A549 (cell line): Measurements from ENCODE around the gene NPAS2. TPM values are rescaled to one million over a fixed set of nuclear protein-coding genes. Genes with fewer than 3 reads are reported as not detected.

Source experiments
- BHLHE40 ChIP-seq: IDR thresholded peaks from 2 replicates; pipeline ENCODE4 v1.6.1; 2012; ENCODE audit warnings: low read depth, low read length, inconsistent platforms
- CBX8 ChIP-seq: fragments of 200-600 bp; sonication (generic); IDR thresholded peaks from 2 replicates; pipeline ENCODE4 v1.6.1; 2016
- CEBPB ChIP-seq, 2 experiments: fragments of >200 bp in 1 of 2; sonication (Bioruptor Twin) in 1 of 2; formaldehyde crosslinking in 1 of 2; IDR thresholded peaks; 2 replicates each; pipeline ENCODE4 v1.6.1; 2012 to 2016
- CHD2 ChIP-seq: fragments of 150-350 bp; IDR thresholded peaks from 2 replicates; pipeline ENCODE4 v1.6.1; 2014; ENCODE audit warnings: low read length; ENCODE audit not compliant: partially characterized antibody
- EHMT2 ChIP-seq: fragments of 200-600 bp; sonication (generic); IDR thresholded peaks from 2 replicates; pipeline ENCODE4 v1.6.1; 2016; ENCODE audit warnings: antibody characterized with exemption, low read depth, mild to moderate bottlenecking, moderate library complexity
- ELK1 ChIP-seq: fragments of 150-350 bp; IDR thresholded peaks from 2 replicates; pipeline ENCODE4 v1.6.1; 2014; ENCODE audit warnings: low read depth, mild to moderate bottlenecking, low read length
- EP300 ChIP-seq, 2 experiments: fragments of >200 bp; sonication (Bioruptor Twin); formaldehyde crosslinking; IDR thresholded peaks; 2 replicates in 1 of 2; 3 replicates in 1 of 2; pipeline ENCODE4 v1.6.1; 2016 to 2017
- ESRRA ChIP-seq: fragments of 150-350 bp; IDR thresholded peaks from 2 replicates; pipeline ENCODE4 v1.6.1; 2014; ENCODE audit warnings: mild to moderate bottlenecking, low read length, borderline replicate concordance
- FOSL2 ChIP-seq, 2 experiments: fragments of 450-650 bp in 1 of 2; fragments of >200 bp in 1 of 2; sonication (Bioruptor Twin) in 1 of 2; formaldehyde crosslinking; IDR thresholded peaks; 2 replicates each; pipeline versions ENCODE4 v1.5.0 to v1.6.1; 2016 to 2020; ENCODE audit warnings: mild to moderate bottlenecking in 1 of 2, moderate library complexity in 1 of 2
- HES2 ChIP-seq: fragments of >200 bp; sonication (Bioruptor Twin); formaldehyde crosslinking; IDR thresholded peaks from 2 replicates; pipeline ENCODE4 v1.6.1; 2016
- HEYL ChIP-seq: fragments of 250-450 bp; sonication (Bioruptor Pico); IDR thresholded peaks from 2 replicates; pipeline ENCODE4 v1.8.0; 2021; ENCODE audit warnings: mild to moderate bottlenecking, moderate library complexity
- HOXB13 ChIP-seq: fragments of 250-450 bp; sonication (Bioruptor Pico); IDR thresholded peaks from 2 replicates; pipeline ENCODE4 v1.5.0; 2020; ENCODE audit warnings: low read depth, mild to moderate bottlenecking, moderate library complexity
- JUN ChIP-seq, 2 experiments: fragments of >200 bp; sonication (Bioruptor Twin); formaldehyde crosslinking; IDR thresholded peaks; 2 replicates in 1 of 2; 3 replicates in 1 of 2; pipeline ENCODE4 v1.6.1; 2016 to 2017
- MAX ChIP-seq: IDR thresholded peaks from 2 replicates; pipeline ENCODE4 v1.6.1; 2012
- NFE2L2 ChIP-seq: fragments of 150-350 bp; conservative IDR thresholded peaks from 2 replicates; pipeline ENCODE4 v1.6.1; 2014; ENCODE audit warnings: low read length
- NR3C1 ChIP-seq: fragments of >200 bp; sonication (Bioruptor Twin); formaldehyde crosslinking; IDR thresholded peaks from 3 replicates; pipeline ENCODE4 v1.6.1; 2017
- PBX3 ChIP-seq: IDR thresholded peaks from 2 replicates; pipeline ENCODE4 v1.6.1; 2012
- PHF8 ChIP-seq: fragments of 200-600 bp; sonication (generic); IDR thresholded peaks from 2 replicates; pipeline ENCODE4 v1.6.1; 2016; ENCODE audit warnings: low read depth, mild to moderate bottlenecking, antibody characterized with exemption, moderate library complexity, borderline replicate concordance
- POLR2A ChIP-seq: IDR thresholded peaks from 2 replicates; pipeline ENCODE4 v1.6.1; 2012; ENCODE audit warnings: mild to moderate bottlenecking, low read length
- RARB ChIP-seq: fragments of 250-450 bp; sonication (Bioruptor Pico); IDR thresholded peaks from 2 replicates; pipeline ENCODE4 v1.8.0; 2021; ENCODE audit warnings: mild to moderate bottlenecking, moderate library complexity
- RNF2 ChIP-seq: fragments of 200-600 bp; sonication (generic); IDR thresholded peaks from 2 replicates; pipeline ENCODE4 v1.6.1; 2016; ENCODE audit warnings: low read depth, mild to moderate bottlenecking, antibody characterized with exemption, moderate library complexity, borderline replicate concordance
- SMC3 ChIP-seq: fragments of >200 bp; sonication (Bioruptor Twin); formaldehyde crosslinking; IDR thresholded peaks from 3 replicates; pipeline ENCODE4 v1.6.1; 2018; ENCODE audit warnings: inconsistent platforms
- TFCP2L1 ChIP-seq: fragments of 250-450 bp; sonication (Bioruptor Pico); IDR thresholded peaks from 2 replicates; pipeline ENCODE4 v1.5.0; 2021; ENCODE audit warnings: mild to moderate bottlenecking
- TP53 ChIP-seq: fragments of 250-450 bp; sonication (Bioruptor Pico); IDR thresholded peaks from 2 replicates; pipeline ENCODE4 v1.5.0; 2021; ENCODE audit warnings: mild to moderate bottlenecking, moderate library complexity
- USF2 ChIP-seq: fragments of 450-650 bp; IDR thresholded peaks from 2 replicates; pipeline ENCODE4 v1.6.1; 2014; ENCODE audit warnings: antibody characterized with exemption
- ZSCAN20 ChIP-seq: fragments of 250-450 bp; sonication (Bioruptor Pico); IDR thresholded peaks from 2 replicates; pipeline ENCODE4 v1.8.0; 2022; ENCODE audit warnings: mild to moderate bottlenecking, moderate library complexity
- polyA plus RNA-seq, 4 experiments: library from polyadenylated mRNA; depleted of rRNA in 3 of 4; stranded (reverse); fragments of >200 nt; fragmentation: RNase III in 1 of 4; extraction: RNeasy Plus Mini Kit Qiagen cat#74134 plus additional on column Dnase treatment in 1 of 4; gene quantifications; 2 replicates in 3 of 4; 3 replicates in 1 of 4; pipeline ENCODE4 v1.2.3, GENCODE V29; 2011 to 2017

Gene NPAS2
- polyA plus RNA-seq, 2 of the 4 experiments (the other 2 are of a cell fraction): 31.4 to 56.1 TPM

GRCh38 chr2:101001691-101002561, 182.0 kb downstream of the NPAS2 start, which contains the start of gene RPL31 (continued):
- no peak for TF ChIP-seq ELK1
- TF ChIP-seq MAX: peak; percentile 100
- TF ChIP-seq FOSL2 (IDR thresholded peaks at IDR 0.05): no peak
- no peak for TF ChIP-seq FOSL2 (CRISPR knock-in tag; IDR thresholded peaks at IDR 0.05)
- TF ChIP-seq EHMT2: no peak
- no peak for TF ChIP-seq EP300 (IDR thresholded peaks at IDR 0.05)
- TF ChIP-seq PHF8: peak; percentile 72
- TF ChIP-seq ZSCAN20: peak; percentile 78; the same call in 1 of the 2 replicates
- peak; percentile 96 to 99 for TF ChIP-seq JUN (IDR thresholded peaks at IDR 0.05)
- no peak for TF ChIP-seq CHD2
- no peak for TF ChIP-seq ESRRA
- TF ChIP-seq USF2: peak; percentile 30; the same call in 1 of the 2 replicates
- no peak for TF ChIP-seq BHLHE40
- TF ChIP-seq RARB (CRISPR knock-in tag): 0 out of 2 replicates have a peak, but pooled peaks have one; percentile 47
- TF ChIP-seq HEYL (CRISPR knock-in tag): no peak
- TF ChIP-seq PBX3: 0 out of 2 replicates have a peak, but pooled peaks have one; percentile 43
- TF ChIP-seq SMC3: peak; percentile 5; the same call in 1 of the 3 replicates
- peak; percentile 55; the same call in 1 of the 2 replicates for TF ChIP-seq TFCP2L1 (CRISPR knock-in tag)
- peak; percentile 93; the same call in 1 of the 2 replicates for TF ChIP-seq HOXB13
- TF ChIP-seq HES2: no peak
- peak in 1 of 2 experiments; percentile 82; a peak in 2 of 4 replicates for TF ChIP-seq CEBPB (IDR thresholded peaks at IDR 0.05)
- no peak for TF ChIP-seq CBX8
- TF ChIP-seq POLR2A: peak; percentile 97
- no peak for TF ChIP-seq NFE2L2
- TF ChIP-seq TP53 (CRISPR knock-in tag): 0 out of 2 replicates have a peak, but pooled peaks have one; percentile 2
- no peak for TF ChIP-seq NR3C1
- peak; percentile 80; the same call in 1 of the 2 replicates for TF ChIP-seq RNF2
